OCI-LY3 (cell line): ENCODE measurements around the gene TENT4B.

ENCODE experiments used
- CTCF ChIP-seq: fragments of 200-600, 300-600 bp; sonication (generic); IDR thresholded peaks from 2 replicates; pipeline ENCODE4 v1.5.1; 2014; ENCODE audit warnings: antibody characterized with exemption, low read length, low read depth
- EZH2phosphoT487 ChIP-seq: fragments of 200-600 bp; shearing (Covaris generic); IDR thresholded peaks from 2 replicates; pipeline ENCODE4 v1.6.1; 2018; ENCODE audit warnings: antibody characterized with exemption, mixed run types, low read depth

DNA sequence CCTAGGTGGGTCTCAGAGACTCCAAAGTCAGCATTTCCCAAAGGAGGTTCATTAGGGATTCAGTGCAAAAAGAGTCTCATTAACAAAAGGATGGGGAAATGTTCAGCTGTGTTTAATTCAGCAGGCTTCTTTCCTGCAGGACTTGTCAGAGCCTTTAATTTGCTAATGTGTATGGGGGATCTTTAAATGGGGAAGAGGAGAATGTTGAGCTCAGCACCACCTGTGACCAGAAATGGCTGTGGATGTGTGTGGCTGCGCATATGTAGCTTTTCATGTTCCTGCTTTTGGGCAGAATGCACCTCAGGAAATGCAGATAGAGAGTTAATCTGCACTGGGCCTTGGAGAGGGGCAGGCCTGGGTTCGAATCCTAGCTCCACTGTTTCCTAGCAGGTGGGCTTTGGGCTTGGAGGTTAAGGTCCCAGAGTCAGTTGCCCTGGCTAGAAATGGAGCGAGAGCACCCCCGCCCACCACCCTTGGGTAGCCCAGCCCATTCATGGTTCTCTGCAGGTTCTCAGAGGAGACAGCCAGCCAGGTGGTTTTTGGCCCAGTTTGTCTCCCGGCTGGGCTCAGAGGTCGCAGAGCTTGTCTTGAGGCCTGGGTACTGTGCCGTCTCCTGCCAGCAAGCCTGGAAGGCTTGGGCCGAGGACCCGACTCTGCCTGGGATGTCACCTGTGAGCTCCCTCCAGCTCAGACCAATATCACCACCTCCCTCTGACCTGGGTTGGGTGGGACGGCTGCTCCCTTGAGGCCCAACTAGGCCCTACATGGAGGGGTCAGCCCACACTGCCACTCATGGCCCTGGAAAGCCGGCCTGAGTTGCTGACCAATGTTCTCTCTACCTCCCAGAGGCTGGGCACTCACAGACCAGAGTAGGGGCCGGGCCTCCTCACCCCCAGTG, 122.6 kb downstream of the TENT4B start:
- no peak for TF ChIP-seq CTCF
- TF ChIP-seq EZH2phosphoT487, result no peak
